Fibroblast of lung (primary cell): ENCODE measurements around the gene CMTM5. TPM values are rescaled to one million over a fixed set of nuclear protein-coding genes. Genes with fewer than 3 reads are reported as not detected.

Experiments
- DNase-seq, 2 donors: peaks; one replicate each; pipeline versions ENCODE4 v3.0.0 to v3.0.0-alpha.2; 2010; ENCODE audit warnings: low read depth in 2 of 2
- H2AFZ ChIP-seq: 2 replicates; pipeline ENCODE4 v1.5.1; 2012; ENCODE audit warnings: low read length, control low read depth, inconsistent platforms
- H3K27ac ChIP-seq: 2 replicates; pipeline ENCODE4 v1.5.1; 2011; ENCODE audit warnings: low read length, control low read depth; ENCODE audit not compliant: insufficient read depth
- H3K27me3 ChIP-seq: 2 replicates; pipeline ENCODE4 v1.5.1; 2011; ENCODE audit warnings: mild to moderate bottlenecking, low read length; ENCODE audit not compliant: control insufficient read depth, insufficient read depth
- H3K36me3 ChIP-seq: 2 replicates; pipeline ENCODE4 v1.5.1; 2011; ENCODE audit warnings: low read length; ENCODE audit not compliant: control insufficient read depth, insufficient read depth
- H3K4me1 ChIP-seq: 2 replicates; pipeline ENCODE4 v1.5.1; 2011; ENCODE audit warnings: low read length; ENCODE audit not compliant: control insufficient read depth, insufficient read depth; ENCODE audit errors: extremely low read depth
- H3K4me2 ChIP-seq: 2 replicates; pipeline ENCODE4 v1.5.1; 2011; ENCODE audit warnings: low read length, control low read depth; ENCODE audit not compliant: insufficient read depth; ENCODE audit errors: extremely low read depth
- H3K4me3 ChIP-seq, 4 experiments: fragments of 200-600 bp in 1 of 4; sonication (generic) in 1 of 4; replicated peaks in 1 of 4; 2 replicates each; pipeline ENCODE4 v1.5.1; 2011 to 2016; ENCODE audit warnings: low read length in 4 of 4, low read depth in 3 of 4, mild to moderate bottlenecking in 3 of 4, control low read depth in 2 of 4, inconsistent platforms in 1 of 4, mixed read lengths in 1 of 4; ENCODE audit not compliant: insufficient read depth in 1 of 4; ENCODE audit errors: control extremely low read depth in 1 of 4
- H3K79me2 ChIP-seq: 2 replicates; pipeline ENCODE4 v1.5.1; 2012; ENCODE audit warnings: mild to moderate bottlenecking, low read length, inconsistent platforms; ENCODE audit not compliant: control insufficient read depth, insufficient read depth
- H3K9ac ChIP-seq: 2 replicates; pipeline ENCODE4 v1.5.1; 2011; ENCODE audit warnings: mild to moderate bottlenecking, low read length, control low read depth; ENCODE audit not compliant: insufficient read depth
- H3K9me3 ChIP-seq: 2 replicates; pipeline ENCODE4 v1.5.1; 2012; ENCODE audit warnings: low read depth, low read length; ENCODE audit not compliant: control insufficient read depth, insufficient read depth
- H4K20me1 ChIP-seq: 2 replicates; pipeline ENCODE4 v1.5.1; 2011; ENCODE audit warnings: low read length; ENCODE audit not compliant: control insufficient read depth, insufficient read depth; ENCODE audit errors: extremely low read depth
- CTCF ChIP-seq, 2 donors: IDR thresholded peaks in 1 of 2; conservative IDR thresholded peaks in 1 of 2; 1 replicate in 1 of 2; 2 replicates in 1 of 2; pipeline ENCODE4 v1.5.1; 2011 to 2012; ENCODE audit warnings: low read length in 2 of 2, control low read depth in 1 of 2, inconsistent platforms in 1 of 2, low read depth in 1 of 2, mild to moderate bottlenecking in 1 of 2
- EZH2 ChIP-seq: IDR thresholded peaks from 2 replicates; pipeline ENCODE4 v1.5.1; 2012; ENCODE audit warnings: low read length, control low read depth, mild to moderate bottlenecking; ENCODE audit errors: missing control alignments
- polyA plus RNA-seq, 2 donors: library from polyadenylated mRNA; depleted of rRNA in 1 of 2; stranded (reverse) in 1 of 2; unstranded in 1 of 2; fragments of >200 nt; gene quantifications; 2 replicates each; pipeline ENCODE4 v1.2.1, GENCODE V29; 2011 to 2012; ENCODE audit warnings: missing spikeins in 1 of 2
- total RNA-seq: library from RNA; depleted of rRNA; stranded (reverse); fragments of >200 nt; gene quantifications from 2 replicates; pipeline ENCODE4 v1.2.1, GENCODE V29; 2014

Gene CMTM5
- total and polyA plus RNA-seq, 2 donors (not counting 1 experiment from before 2014, with no cell fraction given) = 0.08 to 0.33 TPM

- H3K9me3 ChIP-seq = no peaks in the 10 kb centered on the region
- DNase-seq = no peak
- no peak overlapping the region for H2AFZ ChIP-seq
- H4K20me1 ChIP-seq = no peaks in the 10 kb centered on the region
- H3K4me1 ChIP-seq = no peaks in the 10 kb centered on the region
- no peak overlapping the region for H3K4me3 ChIP-seq
- peaks cover 3% of the 10 kb centered on the region for H3K27me3 ChIP-seq
- no peak overlapping the region for H3K4me2 ChIP-seq
- no peaks in the 10 kb centered on the region for H3K36me3 ChIP-seq
- no peak overlapping the region for H3K27ac ChIP-seq
- H3K9ac ChIP-seq = no peak overlapping the region
- H3K79me2 ChIP-seq = no peaks in the 10 kb centered on the region
- no peak for TF ChIP-seq CTCF (conservative IDR thresholded peaks at IDR 0.05 in 1 of 2, IDR thresholded peaks at IDR 0.05 in 1 of 2; ENCODE audit: low read depth in 1 of 2, low read length in 2 of 2)
- no peak for TF ChIP-seq EZH2
These were observed 10.2 kb downstream of the CMTM5 start for GRCh38 chr14:23386999-23387398.

- DNase-seq = no peak
- Histone ChIP-seq H3K36me3 (no peaks in the 10 kb centered on the region), H3K4me1 (no peaks in the 10 kb centered on the region), H3K27ac (no peak overlapping the region), H3K27me3 (peaks cover 3% of the 10 kb centered on the region), H3K9me3 (no peaks in the 10 kb centered on the region), H3K4me2 (no peak overlapping the region), H2AFZ (no peak overlapping the region), H3K9ac (no peak overlapping the region), H3K79me2 (no peaks in the 10 kb centered on the region), H3K4me3 (no peak overlapping the region), H4K20me1 (no peaks in the 10 kb centered on the region)
- TF ChIP-seq CTCF (conservative IDR thresholded peaks at IDR 0.05 in 1 of 2, IDR thresholded peaks at IDR 0.05 in 1 of 2; ENCODE audit: low read depth in 1 of 2, low read length in 2 of 2) (no peak), EZH2 (no peak)
These were observed 11.4 kb downstream of the CMTM5 start for GRCh38 chr14:23387916-23388882.

- Histone ChIP-seq H3K9me3 (no peaks in the 10 kb centered on the region), H3K9ac (no peak overlapping the region), H3K4me2 (no peak overlapping the region), H3K36me3 (no peaks in the 10 kb centered on the region), H2AFZ (no peak overlapping the region), H3K27me3 (peaks cover 3% of the 10 kb centered on the region), H3K4me3 (no peak overlapping the region), H3K27ac (no peak overlapping the region), H4K20me1 (no peaks in the 10 kb centered on the region), H3K4me1 (no peaks in the 10 kb centered on the region), H3K79me2 (no peaks in the 10 kb centered on the region)
- DNase-seq = no peak
- no peak for TF ChIP-seq EZH2
- TF ChIP-seq CTCF (conservative IDR thresholded peaks at IDR 0.05 in 1 of 2, IDR thresholded peaks at IDR 0.05 in 1 of 2; ENCODE audit: low read depth in 1 of 2, low read length in 2 of 2) = no peak
These were observed 12.2 kb downstream of the CMTM5 start for GRCh38 chr14:23388996-23389395.
